GM19397 (cell line): ENCODE results near the gene NPBWR2.
"Not testable (repeated sequence)": the region's sequence is repeated elsewhere in the genome, so short reads cannot be mapped to it uniquely, and the experiment has no call there.

Source experiments
- ATAC-seq: cut with Tn5 transposase; IDR thresholded peaks from one replicate; pipeline ENCODE4 v1.9.1; 2021; ENCODE audit warnings: mild to moderate bottlenecking, moderate library complexity; ENCODE audit not compliant: unreplicated experiment

The NPBWR2 gene

DNA sequence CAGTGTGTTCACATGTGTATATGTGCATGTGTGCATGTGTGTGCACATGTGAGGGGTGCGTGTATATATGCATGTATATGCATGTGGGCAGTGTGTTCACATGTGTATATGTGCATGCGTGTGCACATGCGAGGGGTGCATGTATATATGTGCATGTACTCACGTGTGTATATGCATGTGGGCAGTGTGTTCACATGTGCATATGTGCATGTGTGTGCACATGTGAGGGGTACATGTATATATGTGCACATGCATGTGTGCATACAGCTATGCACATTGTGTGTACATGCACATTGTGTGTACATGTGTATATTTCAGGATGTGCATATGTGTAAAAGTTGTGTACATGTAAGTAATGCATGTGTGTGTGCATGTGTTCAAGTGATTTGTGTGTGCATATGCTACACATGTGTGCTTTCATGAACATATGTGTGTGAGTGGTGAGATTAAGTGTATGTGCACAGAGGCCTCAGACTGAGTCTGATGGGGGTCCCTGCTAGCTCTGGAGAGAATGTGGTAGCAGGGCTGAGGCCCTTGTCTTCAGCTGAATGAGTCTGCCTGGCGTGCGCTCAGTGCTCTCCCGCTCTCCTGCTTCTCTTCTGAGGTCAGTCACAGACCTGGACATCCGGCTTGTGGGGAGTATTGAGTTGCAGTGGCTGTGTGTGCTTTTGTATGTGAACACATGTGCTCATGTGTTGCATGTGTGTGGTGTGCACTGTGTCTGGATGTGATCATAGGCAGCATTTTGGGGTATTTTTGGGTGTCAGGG, 37.0 kb upstream of the NPBWR2 start:
- no peak for ATAC-seq

- ATAC-seq = no peak
Observed at GRCh38 chr20:64143018-64143801, 35.8 kb upstream of the NPBWR2 start.

GRCh38 chr20:64142590-64142989, 35.2 kb upstream of the NPBWR2 start:
- no peak for ATAC-seq

DNA sequence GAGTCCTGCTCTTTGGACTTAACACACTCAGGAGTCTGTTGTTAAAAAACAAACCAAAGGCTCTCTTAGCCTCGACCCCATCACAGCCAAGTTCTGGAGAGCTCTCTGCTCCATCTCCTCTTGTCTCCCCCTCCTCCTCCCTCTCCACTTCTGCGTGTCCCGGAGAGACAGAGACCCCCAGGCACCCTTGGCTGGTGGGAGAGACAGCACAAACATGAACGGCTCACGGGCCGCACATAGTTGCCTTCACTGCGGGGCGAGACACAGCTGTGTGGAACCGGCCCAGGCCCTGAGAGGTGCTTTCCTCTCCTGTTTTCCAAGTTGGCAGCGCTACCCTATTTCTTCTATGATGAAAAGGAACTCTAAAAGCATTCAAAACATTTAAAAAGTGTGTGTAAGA, 33.6 kb upstream of the NPBWR2 start:
- no peak for ATAC-seq

DNA sequence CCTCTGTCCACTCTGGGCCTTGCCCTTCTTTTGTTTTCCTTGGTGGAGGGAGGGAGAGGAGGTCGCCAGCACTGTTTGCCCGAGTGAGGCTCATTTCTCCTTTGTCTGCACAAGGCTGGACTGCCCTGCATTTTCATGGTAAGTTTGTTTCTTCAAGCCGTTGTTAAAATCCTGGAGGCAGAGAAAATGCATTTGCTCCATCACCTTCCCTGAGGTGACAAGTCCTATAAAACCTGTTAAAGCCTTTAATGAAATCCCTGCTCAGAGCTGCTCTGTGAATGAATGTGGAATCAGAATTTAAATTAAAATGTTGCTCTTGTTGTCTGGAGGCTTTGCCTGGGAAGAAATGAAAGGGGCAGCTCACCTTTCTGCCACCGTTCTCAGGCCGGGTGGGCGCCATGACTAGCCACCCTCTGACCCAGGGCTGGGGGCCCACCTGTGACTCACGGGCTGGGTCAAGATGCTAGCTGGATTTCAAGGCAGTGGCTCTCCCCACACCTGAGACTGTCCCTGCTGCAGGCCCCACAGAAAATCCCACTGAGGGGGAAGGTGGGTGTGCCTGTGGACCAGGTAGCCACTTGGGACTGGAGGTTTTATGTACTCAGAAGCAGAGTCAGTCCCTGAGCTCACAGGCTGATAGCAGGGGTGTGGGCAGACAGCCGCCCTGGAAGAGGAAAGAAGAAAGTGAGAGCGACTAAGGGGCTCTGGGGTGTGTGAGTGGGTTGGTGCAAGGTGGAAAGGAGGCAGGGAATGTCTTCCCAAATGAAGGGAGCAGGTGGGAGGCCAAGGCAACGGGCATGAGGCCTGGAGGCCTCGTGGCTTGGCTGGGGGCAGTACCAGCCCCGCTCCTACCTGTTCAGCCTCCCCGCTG, 32.9 kb upstream of the NPBWR2 start:
- ATAC-seq = no peak

DNA sequence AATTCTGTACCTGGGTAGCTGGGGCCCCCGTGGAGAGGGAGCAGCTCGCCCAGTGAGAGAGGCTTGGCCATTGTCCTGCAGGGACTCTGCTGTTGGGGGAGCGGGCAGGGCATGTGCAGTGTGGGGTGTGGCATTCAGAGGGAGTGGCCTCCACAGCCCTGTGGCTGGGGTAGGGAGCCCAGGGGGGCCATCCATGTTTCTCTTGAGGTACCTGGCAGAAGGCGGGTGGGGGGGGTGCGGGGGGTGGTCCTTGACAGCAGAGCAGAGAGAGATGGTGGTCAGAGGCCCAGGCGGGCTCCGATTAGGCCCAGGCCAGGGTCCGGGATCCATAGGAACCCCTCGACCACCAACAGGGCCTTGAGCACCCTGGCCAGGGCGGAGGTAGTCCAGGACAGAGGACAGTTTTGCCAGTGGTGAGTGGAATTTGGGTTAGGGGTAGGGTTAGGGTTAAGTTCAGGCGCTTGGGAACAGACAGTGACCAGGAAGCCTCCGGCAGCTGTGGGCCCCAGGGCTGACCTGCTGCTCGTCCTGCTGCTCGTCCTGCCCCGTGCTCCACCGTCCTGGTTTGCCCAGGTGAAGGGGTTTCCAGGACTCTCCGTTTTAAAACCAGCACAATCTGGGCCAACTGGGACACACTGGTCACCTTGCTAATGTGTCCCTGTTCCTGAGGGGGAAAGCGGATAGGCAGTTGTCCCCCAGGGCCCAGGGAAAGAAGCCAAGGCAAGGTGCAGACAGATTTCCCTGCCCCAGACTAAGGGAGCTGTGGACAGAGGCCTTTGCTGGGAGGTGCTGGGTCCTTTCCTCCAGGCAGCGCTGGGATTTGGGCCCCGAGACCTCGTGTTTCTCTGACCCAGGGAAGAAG, 32.1 kb upstream of the NPBWR2 start:
- no peak for ATAC-seq

DNA sequence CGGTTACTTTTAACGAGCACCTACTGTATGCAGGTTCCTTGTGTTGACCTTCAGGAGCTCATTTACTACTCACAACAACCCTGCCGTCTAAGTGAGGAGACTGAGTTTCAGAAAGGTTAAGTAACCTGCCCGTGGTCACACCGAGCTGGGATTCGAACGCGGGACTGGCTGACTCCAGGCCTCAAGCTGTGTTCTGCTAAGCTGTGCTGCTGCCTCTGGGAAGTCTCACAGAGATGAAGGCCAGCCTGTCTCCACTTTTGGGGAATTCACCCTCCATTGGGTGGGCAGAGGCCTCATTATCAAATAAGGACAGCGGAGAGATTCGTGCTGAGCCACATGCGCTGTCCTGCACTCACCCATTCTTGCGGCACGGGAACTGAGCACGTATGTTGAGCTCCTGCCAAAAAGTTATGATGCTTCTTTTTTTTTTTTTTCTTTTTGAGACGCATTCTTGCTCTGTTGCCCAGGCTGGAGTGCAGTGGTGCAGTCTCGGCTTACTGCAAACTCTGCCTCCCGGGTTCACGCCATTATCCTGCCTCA, 31.0 kb upstream of the NPBWR2 start:
- no peak for ATAC-seq

GRCh38 chr20:64137598-64138031, 30.2 kb upstream of the NPBWR2 start:
- no peak for ATAC-seq

GRCh38 chr20:64136004-64136710, 28.8 kb upstream of the NPBWR2 start:
- ATAC-seq = no peak

GRCh38 chr20:64134744-64135143, 27.4 kb upstream of the NPBWR2 start:
- ATAC-seq = not testable (repeated sequence)

GRCh38 chr20:64133951-64134407, 26.6 kb upstream of the NPBWR2 start:
- ATAC-seq = no peak

- no peak for ATAC-seq
Observed at GRCh38 chr20:64131406-64131805, 24.0 kb upstream of the NPBWR2 start.

- ATAC-seq = no peak
Observed at GRCh38 chr20:64130876-64131275, 23.5 kb upstream of the NPBWR2 start.

- no peak for ATAC-seq
Observed at GRCh38 chr20:64130271-64130670, 22.9 kb upstream of the NPBWR2 start.

DNA sequence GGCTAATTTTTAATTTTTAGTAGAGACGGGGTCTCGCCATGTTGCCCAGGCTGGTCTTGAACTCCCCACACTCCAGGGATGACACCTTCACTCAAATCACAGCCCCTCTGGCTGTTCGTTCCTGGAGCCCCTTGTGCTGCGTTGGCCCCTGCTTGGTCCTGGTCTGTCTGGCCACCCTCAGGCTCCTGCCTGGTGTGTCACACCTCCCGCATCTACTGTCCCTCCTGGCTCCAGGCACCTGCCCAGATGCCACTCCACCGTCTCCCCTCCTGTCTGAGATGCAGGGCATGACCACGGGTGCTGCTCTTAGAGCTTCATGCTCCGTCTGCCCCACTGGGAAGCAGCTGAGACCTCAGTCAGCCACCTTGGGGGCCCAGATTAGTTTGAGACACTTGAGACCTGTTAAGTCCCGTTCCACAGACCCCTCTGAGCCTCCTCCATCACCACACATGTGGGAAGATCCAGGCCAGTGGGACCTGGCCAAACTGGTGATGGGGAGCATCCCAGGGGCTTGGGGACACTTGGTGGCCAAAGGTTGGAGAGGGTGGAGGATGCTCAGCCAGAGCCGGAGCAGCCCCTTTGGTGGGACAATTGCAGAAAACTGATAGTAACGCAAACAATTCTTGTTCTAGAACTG, 21.9 kb upstream of the NPBWR2 start:
- no peak for ATAC-seq

- not testable (repeated sequence) for ATAC-seq
Observed at GRCh38 chr20:64123517-64123916, 16.2 kb upstream of the NPBWR2 start.

GRCh38 chr20:64122927-64123326, 15.6 kb upstream of the NPBWR2 start:
- ATAC-seq = not testable (repeated sequence)

DNA sequence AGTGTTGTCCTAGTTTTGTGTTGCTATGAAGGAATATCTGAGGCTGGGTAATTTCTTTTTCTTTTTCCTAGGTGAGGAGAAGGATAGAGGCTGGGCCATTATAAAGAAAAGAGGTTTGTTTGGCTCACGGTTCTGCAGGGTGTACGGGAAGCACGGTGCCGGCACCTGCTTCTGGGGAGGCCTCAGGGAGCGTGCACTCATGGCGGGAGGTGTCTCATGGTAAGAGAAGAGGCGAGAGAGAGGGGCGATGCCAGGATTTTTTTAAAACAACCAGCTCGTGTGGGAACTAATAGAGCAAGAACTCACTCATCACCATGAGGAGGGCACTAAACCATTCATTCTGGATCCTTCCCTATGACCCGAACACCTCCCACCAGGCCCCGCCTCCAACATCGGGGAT, 14.2 kb upstream of the NPBWR2 start:
- no peak for ATAC-seq
